Astrocyte of the cerebellum (primary cell): ENCODE measurements around the gene CBR1.
"Not testable (repeated sequence)": the region's sequence is repeated elsewhere in the genome, so short reads cannot be mapped to it uniquely, and the experiment has no call there.

Source experiments
- DNase-seq: peaks from one replicate; pipeline ENCODE4 v3.0.0-alpha.2; 2011; ENCODE audit warnings: low read depth
- H3K4me3 ChIP-seq: 2 replicates; pipeline ENCODE4 v1.5.1; 2011; ENCODE audit warnings: mild to moderate bottlenecking, low read depth, low read length, moderate library complexity
- in situ Hi-C: cut with HindIII; loops from 2 replicates; pipeline ENCODE4 v1.10.0; 2017; ENCODE audit warnings: low sequenced_read_pairs
- TF ChIP-seq, protein P1 (sequence below): IDR thresholded peaks from 2 replicates; pipeline ENCODE4 v1.5.1; 2012; ENCODE audit warnings: low read length, low read depth, moderate library complexity, mild to moderate bottlenecking; ENCODE audit errors: missing control alignments

The CBR1 gene

DNA sequence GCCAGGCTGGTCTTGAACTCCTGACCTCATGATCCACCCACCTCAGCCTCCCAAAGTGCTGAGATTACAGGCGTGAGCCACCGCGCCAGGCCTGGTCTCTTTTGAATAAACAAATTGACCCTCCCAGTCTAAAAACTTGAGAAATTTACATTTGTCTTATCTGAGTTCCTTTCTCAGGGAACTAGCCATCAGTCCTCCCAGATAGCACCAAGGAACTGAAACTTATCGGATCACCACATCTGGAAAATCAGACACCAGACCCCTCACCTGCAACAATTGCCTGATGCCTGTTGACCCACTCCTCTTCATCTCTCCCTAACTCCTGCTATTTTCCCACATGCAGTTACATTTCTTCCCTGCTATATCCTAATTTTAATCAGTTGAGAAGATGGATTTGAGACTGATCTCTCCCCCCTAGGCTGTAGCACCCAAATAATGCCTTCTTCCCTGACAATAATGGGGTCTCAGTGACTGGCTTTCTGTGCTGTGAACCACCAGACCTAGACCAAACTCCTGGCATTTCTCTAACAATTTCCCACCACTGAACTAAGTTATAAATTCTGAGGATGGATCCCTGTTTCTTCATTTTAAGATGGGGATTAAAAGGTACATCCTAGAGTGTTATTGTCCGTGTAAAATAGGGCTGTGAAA lies 951 bp upstream of the CBR1 start:
- TF ChIP-seq, protein P1, sequence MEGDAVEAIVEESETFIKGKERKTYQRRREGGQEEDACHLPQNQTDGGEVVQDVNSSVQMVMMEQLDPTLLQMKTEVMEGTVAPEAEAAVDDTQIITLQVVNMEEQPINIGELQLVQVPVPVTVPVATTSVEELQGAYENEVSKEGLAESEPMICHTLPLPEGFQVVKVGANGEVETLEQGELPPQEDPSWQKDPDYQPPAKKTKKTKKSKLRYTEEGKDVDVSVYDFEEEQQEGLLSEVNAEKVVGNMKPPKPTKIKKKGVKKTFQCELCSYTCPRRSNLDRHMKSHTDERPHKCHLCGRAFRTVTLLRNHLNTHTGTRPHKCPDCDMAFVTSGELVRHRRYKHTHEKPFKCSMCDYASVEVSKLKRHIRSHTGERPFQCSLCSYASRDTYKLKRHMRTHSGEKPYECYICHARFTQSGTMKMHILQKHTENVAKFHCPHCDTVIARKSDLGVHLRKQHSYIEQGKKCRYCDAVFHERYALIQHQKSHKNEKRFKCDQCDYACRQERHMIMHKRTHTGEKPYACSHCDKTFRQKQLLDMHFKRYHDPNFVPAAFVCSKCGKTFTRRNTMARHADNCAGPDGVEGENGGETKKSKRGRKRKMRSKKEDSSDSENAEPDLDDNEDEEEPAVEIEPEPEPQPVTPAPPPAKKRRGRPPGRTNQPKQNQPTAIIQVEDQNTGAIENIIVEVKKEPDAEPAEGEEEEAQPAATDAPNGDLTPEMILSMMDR, result no peak
- in situ Hi-C loops, result no loop called here
- no peak overlapping the region for H3K4me3 ChIP-seq
- DNase-seq, result no peak

DNA sequence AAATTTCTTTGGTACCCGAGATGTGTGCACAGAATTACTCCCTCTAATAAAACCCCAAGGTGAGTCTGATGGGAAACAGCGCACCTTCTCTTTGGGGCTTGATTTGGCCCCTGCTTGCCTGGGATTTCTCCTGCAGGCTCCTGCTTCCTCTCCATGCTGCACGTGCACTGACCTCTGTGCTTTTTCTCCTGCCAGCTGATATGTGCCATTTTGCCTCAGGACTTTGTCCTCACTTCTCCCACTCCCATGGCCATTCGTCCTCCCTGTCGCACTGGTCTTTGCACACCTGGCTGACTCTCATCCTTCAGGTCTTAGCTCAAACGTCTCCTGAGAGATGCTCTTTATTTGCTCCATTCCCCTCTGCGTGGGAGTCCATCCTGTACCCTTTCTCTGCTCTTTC lies 1.2 kb downstream of the CBR1 start:
- no peak overlapping the region for H3K4me3 ChIP-seq
- TF ChIP-seq, protein P1, result no peak
- DNase-seq, result no peak
- in situ Hi-C loops, result no loop called here

DNA sequence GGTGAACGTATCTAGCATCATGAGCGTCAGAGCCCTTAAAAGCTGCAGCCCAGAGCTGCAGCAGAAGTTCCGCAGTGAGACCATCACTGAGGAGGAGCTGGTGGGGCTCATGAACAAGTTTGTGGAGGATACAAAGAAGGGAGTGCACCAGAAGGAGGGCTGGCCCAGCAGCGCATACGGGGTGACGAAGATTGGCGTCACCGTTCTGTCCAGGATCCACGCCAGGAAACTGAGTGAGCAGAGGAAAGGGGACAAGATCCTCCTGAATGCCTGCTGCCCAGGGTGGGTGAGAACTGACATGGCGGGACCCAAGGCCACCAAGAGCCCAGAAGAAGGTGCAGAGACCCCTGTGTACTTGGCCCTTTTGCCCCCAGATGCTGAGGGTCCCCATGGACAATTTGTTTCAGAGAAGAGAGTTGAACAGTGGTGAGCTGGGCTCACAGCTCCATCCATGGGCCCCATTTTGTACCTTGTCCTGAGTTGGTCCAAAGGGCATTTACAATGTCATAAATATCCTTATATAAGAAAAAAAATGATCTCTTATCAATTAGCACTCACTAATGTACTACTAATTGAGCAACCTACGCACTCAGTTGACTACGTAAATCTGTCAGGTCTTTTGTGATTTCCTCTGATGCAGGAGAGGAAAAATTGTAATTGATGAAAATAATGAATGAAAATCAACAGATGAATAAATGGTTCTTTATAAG lies 2.8 kb downstream of the CBR1 start:
- DNase-seq, result no peak
- TF ChIP-seq, protein P1, result no peak
- in situ Hi-C loops, result no loop called here
- H3K4me3 ChIP-seq, result no peak overlapping the region

DNA sequence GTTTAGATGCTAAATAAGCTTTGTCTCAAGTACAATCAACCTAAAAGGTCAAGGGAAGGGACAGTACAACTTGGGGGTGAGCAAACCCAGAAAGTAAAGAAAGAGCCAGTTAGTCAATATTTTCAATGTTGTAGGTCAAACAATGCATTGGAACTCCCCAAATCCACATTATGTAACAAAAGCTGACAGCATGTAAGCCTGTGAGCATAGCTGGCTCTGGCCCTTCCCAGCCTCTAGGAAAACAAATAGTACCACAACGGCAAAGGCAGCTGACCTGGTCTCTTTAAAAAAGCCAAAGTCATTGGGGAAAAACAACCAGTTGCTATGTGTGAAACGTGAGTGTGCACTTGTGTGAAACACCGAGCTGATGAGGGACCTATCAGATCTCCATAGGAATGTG lies 3.4 kb downstream of the CBR1 start:
- in situ Hi-C loops, result no loop called here
- DNase-seq, result no peak
- H3K4me3 ChIP-seq, result no peak overlapping the region
- TF ChIP-seq, protein P1, result no peak

DNA sequence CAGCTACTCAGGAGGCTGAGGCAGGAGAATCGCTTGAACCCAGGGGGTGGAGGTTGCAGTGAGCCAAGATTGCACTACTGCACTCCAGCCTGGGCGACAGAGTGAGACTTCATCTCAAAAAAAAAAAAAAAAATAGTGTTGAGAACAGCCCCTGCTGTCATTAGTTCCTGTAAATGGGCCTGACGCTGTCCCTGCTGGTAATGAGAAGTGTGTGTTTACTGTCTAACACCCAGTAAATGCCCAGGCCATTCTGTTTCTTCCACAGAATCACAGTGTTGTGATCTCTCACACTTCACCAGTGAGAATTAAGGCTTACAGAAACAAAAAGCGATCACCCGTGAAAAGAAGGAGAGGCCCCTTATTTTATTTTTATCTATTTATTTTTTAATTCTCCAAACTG lies 4.1 kb downstream of the CBR1 start:
- DNase-seq, H3K4me3 ChIP-seq, in situ Hi-C loops: not testable (repeated sequence)

DNA sequence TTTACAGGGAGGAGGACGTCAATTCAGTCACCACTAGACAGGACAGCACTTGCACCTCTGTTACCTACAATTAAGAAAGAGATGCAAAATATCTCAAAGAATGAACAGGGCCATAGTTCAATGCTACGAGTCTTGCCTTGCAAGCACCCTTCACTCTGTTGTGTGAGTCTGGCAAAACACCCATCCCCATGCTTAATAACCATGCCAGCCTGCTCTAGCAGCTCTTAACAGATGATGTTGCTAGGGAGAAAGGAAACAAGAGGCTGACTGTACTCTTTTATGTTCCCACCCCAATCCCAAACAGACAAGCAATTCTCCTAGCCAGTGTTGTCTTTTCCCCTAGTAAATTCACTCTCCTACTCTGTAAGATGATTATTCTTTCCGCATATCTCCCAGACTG lies 5.3 kb downstream of the CBR1 start:
- in situ Hi-C loops, result no loop called here
- H3K4me3 ChIP-seq, result no peak overlapping the region
- TF ChIP-seq, protein P1, result no peak

DNA sequence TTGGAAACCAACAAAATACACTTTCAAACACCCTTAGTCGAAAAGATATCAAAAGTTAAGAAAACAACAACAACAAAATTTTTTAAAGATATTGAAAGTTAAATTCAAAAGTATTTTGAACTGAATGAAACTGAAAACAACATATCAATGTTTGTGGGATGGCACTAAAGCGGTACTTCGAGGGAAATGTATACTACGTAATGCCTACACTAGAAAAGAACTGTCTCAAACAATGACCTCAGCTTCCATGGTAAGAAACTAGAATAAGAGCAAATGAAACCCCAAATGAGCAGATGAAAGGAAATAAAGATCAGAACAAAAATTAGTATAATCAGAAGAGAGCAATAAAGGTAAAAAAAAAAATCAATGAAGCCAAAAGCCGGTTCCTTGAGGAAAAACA lies 6.1 kb downstream of the CBR1 start:
- in situ Hi-C loops, result no loop called here

More for the DNA sequence above, 5.3 kb downstream of the CBR1 start:
- DNase-seq, result no peak

More for the DNA sequence above, 6.1 kb downstream of the CBR1 start:
- no peak for DNase-seq
- no peak overlapping the region for H3K4me3 ChIP-seq
- TF ChIP-seq, protein P1, result no peak
